HEK293 (cell line): ENCODE data around the gene NMNAT1.

ENCODE experiments used
- KLF8 ChIP-seq: fragments of 450-650 bp; formaldehyde crosslinking; IDR thresholded peaks from 2 replicates; pipeline ENCODE4 v1.5.1; 2016; ENCODE audit warnings: missing biosample characterization, missing genetic modification characterization
- REST ChIP-seq: fragments of 450-650 bp; formaldehyde crosslinking; IDR thresholded peaks from 2 replicates; pipeline ENCODE4 v1.5.1; 2016; ENCODE audit warnings: missing biosample characterization, missing genetic modification characterization
- WT1 ChIP-seq: fragments of 450-650 bp; formaldehyde crosslinking; IDR thresholded peaks from 2 replicates; pipeline ENCODE4 v1.5.1; 2016; ENCODE audit warnings: missing biosample characterization, missing genetic modification characterization
- ZFP37 ChIP-seq: fragments of 450-650 bp; formaldehyde crosslinking; IDR thresholded peaks from 2 replicates; pipeline ENCODE4 v1.5.1; 2016; ENCODE audit warnings: missing biosample characterization, missing genetic modification characterization
- ZNF175 ChIP-seq: fragments of 450-650 bp; formaldehyde crosslinking; IDR thresholded peaks from 2 replicates; pipeline ENCODE4 v1.5.1; 2016; ENCODE audit warnings: missing biosample characterization, missing genetic modification characterization
- ZNF221 ChIP-seq: fragments of 450-650 bp; formaldehyde crosslinking; IDR thresholded peaks from 2 replicates; pipeline ENCODE4 v1.5.1; 2017; ENCODE audit warnings: missing biosample characterization, missing genetic modification characterization, borderline replicate concordance
- ZNF274 ChIP-seq, 2 experiments: fragments of 200-500 bp in 1 of 2; fragments of 450-650 bp in 1 of 2; sonication (Bioruptor generic) in 1 of 2; formaldehyde crosslinking in 1 of 2; IDR thresholded peaks; 2 replicates each; pipeline versions ENCODE4 v1.5.1 to v1.6.1; 2014 to 2016; ENCODE audit warnings: borderline replicate concordance in 1 of 2, inconsistent platforms in 1 of 2, low read length in 1 of 2, missing biosample characterization in 1 of 2, missing genetic modification characterization in 1 of 2
- ZNF843 ChIP-seq: fragments of 450-650 bp; formaldehyde crosslinking; IDR thresholded peaks from 2 replicates; pipeline ENCODE4 v1.5.1; 2016; ENCODE audit warnings: missing biosample characterization, missing genetic modification characterization
- TF ChIP-seq, protein P1 (sequence below): IDR thresholded peaks from 2 replicates; pipeline ENCODE4 v1.6.1; 2011; ENCODE audit warnings: mild to moderate bottlenecking, low read depth, low read length, borderline replicate concordance
- TF ChIP-seq, protein P2 (sequence below): fragments of 450-650 bp; formaldehyde crosslinking; IDR thresholded peaks from 2 replicates; pipeline ENCODE4 v1.5.1; 2016; ENCODE audit warnings: missing biosample characterization, missing genetic modification characterization
- TF ChIP-seq, protein P3 (sequence below): fragments of 450-650 bp; formaldehyde crosslinking; IDR thresholded peaks from 2 replicates; pipeline ENCODE4 v1.5.1; 2016; ENCODE audit warnings: missing biosample characterization, missing genetic modification characterization
- TF ChIP-seq, protein P4 (sequence below): fragments of 450-650 bp; formaldehyde crosslinking; optimal IDR thresholded peaks from 2 replicates; pipeline ENCODE3; 2016; ENCODE audit warnings: missing biosample characterization, mild to moderate bottlenecking, missing genetic modification characterization

- TF ChIP-seq ZNF274 (IDR thresholded peaks at IDR 0.05; ENCODE audit: low read length) (no peak), ZNF274 (tag by site-specific recombination; IDR thresholded peaks at IDR 0.05; ENCODE audit: borderline replicate concordance) (no peak), ZNF843 (tag by site-specific recombination) (no peak), WT1 (tag by site-specific recombination) (no peak), ZNF221 (no peak), REST (tag by site-specific recombination) (no peak), KLF8 (tag by site-specific recombination) (no peak), ZFP37 (tag by site-specific recombination) (no peak), ZNF175 (tag by site-specific recombination) (no peak)
- TF ChIP-seq, protein P1, sequence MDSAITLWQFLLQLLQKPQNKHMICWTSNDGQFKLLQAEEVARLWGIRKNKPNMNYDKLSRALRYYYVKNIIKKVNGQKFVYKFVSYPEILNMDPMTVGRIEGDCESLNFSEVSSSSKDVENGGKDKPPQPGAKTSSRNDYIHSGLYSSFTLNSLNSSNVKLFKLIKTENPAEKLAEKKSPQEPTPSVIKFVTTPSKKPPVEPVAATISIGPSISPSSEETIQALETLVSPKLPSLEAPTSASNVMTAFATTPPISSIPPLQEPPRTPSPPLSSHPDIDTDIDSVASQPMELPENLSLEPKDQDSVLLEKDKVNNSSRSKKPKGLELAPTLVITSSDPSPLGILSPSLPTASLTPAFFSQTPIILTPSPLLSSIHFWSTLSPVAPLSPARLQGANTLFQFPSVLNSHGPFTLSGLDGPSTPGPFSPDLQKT: no peak
- TF ChIP-seq, protein P2, sequence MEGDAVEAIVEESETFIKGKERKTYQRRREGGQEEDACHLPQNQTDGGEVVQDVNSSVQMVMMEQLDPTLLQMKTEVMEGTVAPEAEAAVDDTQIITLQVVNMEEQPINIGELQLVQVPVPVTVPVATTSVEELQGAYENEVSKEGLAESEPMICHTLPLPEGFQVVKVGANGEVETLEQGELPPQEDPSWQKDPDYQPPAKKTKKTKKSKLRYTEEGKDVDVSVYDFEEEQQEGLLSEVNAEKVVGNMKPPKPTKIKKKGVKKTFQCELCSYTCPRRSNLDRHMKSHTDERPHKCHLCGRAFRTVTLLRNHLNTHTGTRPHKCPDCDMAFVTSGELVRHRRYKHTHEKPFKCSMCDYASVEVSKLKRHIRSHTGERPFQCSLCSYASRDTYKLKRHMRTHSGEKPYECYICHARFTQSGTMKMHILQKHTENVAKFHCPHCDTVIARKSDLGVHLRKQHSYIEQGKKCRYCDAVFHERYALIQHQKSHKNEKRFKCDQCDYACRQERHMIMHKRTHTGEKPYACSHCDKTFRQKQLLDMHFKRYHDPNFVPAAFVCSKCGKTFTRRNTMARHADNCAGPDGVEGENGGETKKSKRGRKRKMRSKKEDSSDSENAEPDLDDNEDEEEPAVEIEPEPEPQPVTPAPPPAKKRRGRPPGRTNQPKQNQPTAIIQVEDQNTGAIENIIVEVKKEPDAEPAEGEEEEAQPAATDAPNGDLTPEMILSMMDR (tag by site-specific recombination): no peak
- TF ChIP-seq, protein P3, sequence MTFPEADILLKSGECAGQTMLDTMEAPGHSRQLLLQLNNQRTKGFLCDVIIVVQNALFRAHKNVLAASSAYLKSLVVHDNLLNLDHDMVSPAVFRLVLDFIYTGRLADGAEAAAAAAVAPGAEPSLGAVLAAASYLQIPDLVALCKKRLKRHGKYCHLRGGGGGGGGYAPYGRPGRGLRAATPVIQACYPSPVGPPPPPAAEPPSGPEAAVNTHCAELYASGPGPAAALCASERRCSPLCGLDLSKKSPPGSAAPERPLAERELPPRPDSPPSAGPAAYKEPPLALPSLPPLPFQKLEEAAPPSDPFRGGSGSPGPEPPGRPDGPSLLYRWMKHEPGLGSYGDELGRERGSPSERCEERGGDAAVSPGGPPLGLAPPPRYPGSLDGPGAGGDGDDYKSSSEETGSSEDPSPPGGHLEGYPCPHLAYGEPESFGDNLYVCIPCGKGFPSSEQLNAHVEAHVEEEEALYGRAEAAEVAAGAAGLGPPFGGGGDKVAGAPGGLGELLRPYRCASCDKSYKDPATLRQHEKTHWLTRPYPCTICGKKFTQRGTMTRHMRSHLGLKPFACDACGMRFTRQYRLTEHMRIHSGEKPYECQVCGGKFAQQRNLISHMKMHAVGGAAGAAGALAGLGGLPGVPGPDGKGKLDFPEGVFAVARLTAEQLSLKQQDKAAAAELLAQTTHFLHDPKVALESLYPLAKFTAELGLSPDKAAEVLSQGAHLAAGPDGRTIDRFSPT (tag by site-specific recombination): no peak
- TF ChIP-seq, protein P4, sequence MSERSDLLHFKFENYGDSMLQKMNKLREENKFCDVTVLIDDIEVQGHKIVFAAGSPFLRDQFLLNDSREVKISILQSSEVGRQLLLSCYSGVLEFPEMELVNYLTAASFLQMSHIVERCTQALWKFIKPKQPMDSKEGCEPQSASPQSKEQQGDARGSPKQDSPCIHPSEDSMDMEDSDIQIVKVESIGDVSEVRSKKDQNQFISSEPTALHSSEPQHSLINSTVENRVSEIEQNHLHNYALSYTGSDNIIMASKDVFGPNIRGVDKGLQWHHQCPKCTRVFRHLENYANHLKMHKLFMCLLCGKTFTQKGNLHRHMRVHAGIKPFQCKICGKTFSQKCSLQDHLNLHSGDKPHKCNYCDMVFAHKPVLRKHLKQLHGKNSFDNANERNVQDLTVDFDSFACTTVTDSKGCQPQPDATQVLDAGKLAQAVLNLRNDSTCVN: no peak
These were observed 42.9 kb upstream of the NMNAT1 start for GRCh38 chr1:9900142-9901043.
